HG03342 (cell line): ENCODE data around the gene TSPAN31.
"Not testable (repeated sequence)": the region's sequence is repeated elsewhere in the genome, so short reads cannot be mapped to it uniquely, and the experiment has no call there.

Source experiments
- ATAC-seq: cut with Tn5 transposase; IDR thresholded peaks from one replicate; pipeline ENCODE4 v1.9.1; 2021; ENCODE audit warnings: mild to moderate bottlenecking, moderate library complexity; ENCODE audit not compliant: unreplicated experiment

Gene TSPAN31

GRCh38 chr12:57765698-57766463 lies 21.0 kb downstream of the TSPAN31 start:
- ATAC-seq, result peak; percentile 4

DNA sequence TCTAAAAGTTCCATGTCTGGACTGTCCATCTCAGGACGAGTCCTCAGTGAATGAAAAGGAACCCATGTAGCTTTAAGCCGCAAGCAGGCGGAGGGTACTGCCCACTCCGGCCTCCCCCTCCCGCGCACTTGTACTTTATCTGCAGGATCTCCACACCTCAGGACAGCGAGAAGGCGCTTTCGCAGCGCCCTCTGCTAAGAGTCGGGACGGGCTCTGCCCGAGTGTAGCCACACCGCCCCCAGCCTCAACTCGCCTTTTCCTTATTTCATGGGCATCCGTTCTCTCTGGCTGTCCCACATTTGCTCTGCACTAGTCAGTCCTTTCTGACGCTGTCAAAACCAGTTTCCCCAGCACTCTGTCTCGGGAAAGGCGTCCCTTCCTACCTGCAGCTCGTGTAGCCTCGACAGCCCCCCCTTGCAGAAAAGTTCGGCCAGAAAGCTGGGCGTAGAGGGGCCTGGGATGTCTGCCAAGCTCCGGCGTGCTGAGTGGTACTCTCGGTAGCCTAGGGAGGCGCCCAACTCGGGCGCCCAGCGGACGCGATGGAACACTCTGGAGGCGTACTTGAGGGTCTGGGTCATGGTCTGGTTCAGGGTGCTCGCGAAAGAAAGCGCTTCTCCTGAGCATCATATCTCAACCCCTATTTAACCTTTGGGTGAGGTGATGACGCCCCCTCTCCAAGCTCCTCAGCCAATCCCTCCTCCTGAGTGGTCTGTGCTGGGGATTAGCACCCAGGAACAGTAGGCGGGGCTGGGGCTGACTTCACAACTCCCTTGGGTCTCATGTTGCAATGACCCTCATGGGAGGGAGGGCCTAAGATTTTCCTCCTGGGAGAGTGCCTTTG lies 21.8 kb downstream of the TSPAN31 start, which contains the start of gene CYP27B1:
TSS of gene CYP27B1 (minus strand) at position 615 of the 841 bp plus-strand sequence. CDS start at position 578, 37 bp downstream.
- no peak for ATAC-seq

GRCh38 chr12:57767305-57767698 lies 22.5 kb downstream of the TSPAN31 start:
- ATAC-seq, result no peak

DNA sequence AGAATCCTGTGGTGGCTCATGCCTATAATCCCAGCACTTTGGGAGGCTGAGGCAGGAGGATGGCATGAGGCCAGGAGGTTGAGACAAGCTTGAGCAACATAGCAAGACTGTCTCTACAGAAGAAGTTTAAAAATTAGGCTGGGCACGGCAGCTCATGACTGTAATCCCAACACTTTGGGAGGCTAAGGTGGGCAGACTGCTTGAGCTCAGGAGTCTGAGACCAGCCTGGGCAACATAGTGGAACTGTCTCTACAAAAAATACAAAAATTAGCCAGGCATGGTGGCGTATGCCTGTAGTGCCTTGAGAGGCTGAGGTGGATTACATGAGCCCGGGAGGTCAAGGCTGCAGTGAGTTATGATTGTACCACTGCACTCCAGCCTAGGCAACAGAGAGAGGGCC lies 23.0 kb downstream of the TSPAN31 start:
- ATAC-seq, result no peak

GRCh38 chr12:57769594-57769993 lies 24.8 kb downstream of the TSPAN31 start:
- ATAC-seq, result no peak

DNA sequence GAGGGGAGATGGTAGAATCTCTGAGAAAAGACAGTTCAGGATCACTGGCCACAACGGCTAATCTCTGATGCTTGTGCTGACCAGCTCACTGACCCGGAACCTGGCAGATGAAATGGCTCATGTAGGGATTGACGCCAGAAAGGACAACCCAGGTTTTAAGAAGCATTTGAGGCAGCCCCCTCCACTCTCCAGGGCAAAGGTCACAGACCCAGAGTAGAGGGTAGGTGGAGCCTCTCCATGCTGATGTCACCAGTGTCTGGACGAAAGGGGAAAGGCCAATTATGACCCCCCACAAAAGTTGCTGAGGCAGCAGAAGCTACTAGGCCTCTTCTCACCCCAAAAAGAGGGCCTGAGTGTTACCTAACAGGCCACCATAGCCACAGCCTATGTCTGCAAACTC lies 25.9 kb downstream of the TSPAN31 start:
- ATAC-seq, result no peak

- ATAC-seq, result peak; percentile 63
Observed at GRCh38 chr12:57771236-57771872, 26.5 kb downstream of the TSPAN31 start.

- ATAC-seq, result peak; percentile 89
Observed at GRCh38 chr12:57771873-57772428, 27.1 kb downstream of the TSPAN31 start, which contains the start of gene METTL1. Gene METTL1 (minus strand): TSS chr12:57772105. CDS start chr12:57772083, 22 bp downstream.

GRCh38 chr12:57772429-57773322 lies 27.8 kb downstream of the TSPAN31 start, which contains the start of gene EEF1AKMT3:
Gene EEF1AKMT3 (plus strand): TSS chr12:57772614. CDS start chr12:57772725, 111 bp downstream.
- ATAC-seq, result peak; percentile 8

- ATAC-seq, result not testable (repeated sequence)
Observed at GRCh38 chr12:57774634-57775033, 29.8 kb downstream of the TSPAN31 start.

DNA sequence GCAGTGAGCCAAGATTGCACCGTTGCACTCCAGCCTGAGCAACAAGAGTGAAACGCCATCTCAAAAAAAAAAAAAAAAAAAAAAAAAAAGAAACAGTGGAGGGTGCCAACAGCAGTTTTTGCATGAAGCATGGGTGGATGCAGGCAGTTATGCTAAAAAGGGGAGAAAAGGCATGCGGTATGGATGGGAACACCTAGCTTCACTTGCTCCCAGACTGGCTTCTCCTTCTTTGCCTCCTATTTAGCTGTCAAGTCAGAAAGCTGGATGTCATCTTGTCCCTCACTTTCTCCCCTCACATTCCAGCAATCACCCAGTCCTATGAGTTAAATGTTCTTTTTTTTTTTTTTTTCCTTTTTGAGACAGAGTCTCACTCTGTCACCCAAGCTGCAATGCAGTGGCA lies 30.2 kb downstream of the TSPAN31 start:
- no peak for ATAC-seq

DNA sequence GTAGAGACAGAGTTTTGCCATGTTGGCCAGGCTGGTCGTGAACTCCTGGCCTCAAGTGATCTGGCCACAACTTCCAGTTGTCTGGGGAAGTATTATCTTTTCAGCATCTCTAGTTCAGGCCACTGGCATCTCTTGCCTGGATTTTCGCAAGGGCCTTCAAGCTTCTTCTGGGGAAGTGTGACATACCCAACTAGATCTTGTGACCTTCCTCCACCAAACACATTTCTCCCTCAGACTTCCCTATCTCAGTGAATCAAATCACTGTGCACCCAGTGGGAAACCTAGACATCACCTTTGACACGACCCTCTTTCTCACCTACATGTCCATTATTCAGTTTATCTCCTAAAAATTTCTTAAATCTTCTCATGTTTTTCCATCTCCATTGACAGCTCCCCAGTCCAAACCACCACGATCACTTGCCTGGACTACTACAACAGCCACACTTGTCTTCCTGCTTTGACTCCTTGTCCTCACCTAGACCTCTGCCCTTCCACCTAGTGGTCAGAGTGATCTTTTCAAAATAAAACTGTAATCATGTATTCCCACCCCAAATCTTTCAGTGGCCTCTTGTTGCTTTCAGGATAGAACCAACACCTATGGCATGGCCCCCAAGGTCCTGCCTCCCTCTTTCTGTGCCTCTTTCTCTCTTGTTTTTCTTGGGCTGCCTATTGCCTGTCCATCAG lies 30.9 kb downstream of the TSPAN31 start:
- no peak for ATAC-seq

GRCh38 chr12:57776247-57776587 lies 31.4 kb downstream of the TSPAN31 start:
- no peak for ATAC-seq

- ATAC-seq, result no peak
Observed at GRCh38 chr12:57777367-57777766, 32.5 kb downstream of the TSPAN31 start.

DNA sequence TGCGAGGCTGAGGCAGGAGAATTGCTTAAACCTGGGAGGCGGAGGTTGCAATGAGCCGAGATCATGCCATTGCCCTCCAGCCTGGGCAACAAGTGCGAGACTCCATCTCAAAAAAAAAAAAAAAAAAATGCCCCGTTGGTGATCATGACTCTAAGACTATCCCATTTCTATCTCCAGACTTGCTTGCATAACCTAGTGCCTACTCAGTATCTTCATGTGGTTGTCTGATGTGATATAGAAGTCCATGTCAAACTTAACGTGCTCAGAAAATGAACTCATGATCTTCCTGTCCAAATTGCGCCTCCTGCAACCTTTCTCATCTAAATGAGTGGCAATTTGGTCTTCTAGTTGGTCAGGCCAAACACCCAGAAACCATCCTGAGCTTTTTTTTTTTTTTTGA lies 33.1 kb downstream of the TSPAN31 start:
- no peak for ATAC-seq

DNA sequence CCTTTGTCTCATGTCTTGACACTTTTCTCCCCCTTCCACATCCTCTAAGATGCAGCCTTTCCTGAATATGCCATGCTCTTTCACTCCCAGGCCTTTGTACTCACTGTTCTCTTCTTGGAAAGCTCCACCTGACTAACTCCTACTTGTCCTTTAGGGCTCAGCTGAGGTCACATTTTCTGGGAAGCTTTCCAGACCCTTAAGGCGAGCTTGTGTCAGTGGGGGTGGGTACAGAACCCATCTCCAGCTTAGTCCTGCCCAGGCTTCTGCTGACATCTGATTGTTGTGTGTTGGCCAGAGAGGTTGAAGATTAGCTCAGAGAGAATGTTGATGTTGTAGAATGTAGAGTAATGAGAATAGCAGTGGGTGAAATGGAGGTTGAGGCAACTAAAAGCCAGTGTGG lies 34.9 kb downstream of the TSPAN31 start:
- ATAC-seq, result no peak

DNA sequence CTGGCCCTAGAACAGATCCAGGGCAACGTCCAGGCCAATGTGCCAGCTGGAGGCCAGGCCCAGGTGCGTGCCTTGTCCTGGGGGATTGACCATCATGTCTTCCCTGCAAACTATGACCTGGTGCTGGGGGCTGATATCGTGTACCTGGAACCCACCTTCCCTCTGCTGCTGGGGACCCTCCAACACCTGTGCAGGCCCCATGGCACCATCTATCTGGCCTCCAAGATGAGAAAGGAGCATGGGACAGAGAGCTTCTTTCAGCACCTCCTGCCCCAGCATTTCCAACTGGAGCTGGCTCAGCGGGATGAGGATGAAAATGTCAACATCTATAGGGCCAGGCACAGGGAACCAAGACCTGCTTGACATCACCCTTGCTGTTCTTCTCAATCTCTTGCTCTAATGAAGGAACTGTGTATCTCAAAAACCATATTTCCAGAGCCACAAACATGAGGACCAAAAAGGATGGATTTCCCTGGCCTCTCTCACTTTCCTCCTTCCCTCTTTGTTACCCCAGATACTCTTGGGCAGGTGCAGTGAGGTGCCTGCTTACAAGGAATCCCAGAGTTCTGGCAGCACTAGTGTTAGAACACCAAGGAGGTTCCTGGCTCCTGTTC lies 35.6 kb downstream of the TSPAN31 start:
- no peak for ATAC-seq

- no peak for ATAC-seq
Observed at GRCh38 chr12:57781244-57781643, 36.4 kb downstream of the TSPAN31 start.

GRCh38 chr12:57781801-57782200 lies 37.0 kb downstream of the TSPAN31 start:
- no peak for ATAC-seq
